ENCODE measurements around the gene EGFR. TPM values are rescaled to one million over a fixed set of nuclear protein-coding genes. Genes with fewer than 3 reads are reported as not detected.
A peak's percentile ranks its signal among the peaks of the same experiment; 100 is the strongest.

EGFR gene
- total RNA-seq, 4 donors from 2014 or later, result 36.4 to 73.6 (median 38.7) TPM

DNA sequence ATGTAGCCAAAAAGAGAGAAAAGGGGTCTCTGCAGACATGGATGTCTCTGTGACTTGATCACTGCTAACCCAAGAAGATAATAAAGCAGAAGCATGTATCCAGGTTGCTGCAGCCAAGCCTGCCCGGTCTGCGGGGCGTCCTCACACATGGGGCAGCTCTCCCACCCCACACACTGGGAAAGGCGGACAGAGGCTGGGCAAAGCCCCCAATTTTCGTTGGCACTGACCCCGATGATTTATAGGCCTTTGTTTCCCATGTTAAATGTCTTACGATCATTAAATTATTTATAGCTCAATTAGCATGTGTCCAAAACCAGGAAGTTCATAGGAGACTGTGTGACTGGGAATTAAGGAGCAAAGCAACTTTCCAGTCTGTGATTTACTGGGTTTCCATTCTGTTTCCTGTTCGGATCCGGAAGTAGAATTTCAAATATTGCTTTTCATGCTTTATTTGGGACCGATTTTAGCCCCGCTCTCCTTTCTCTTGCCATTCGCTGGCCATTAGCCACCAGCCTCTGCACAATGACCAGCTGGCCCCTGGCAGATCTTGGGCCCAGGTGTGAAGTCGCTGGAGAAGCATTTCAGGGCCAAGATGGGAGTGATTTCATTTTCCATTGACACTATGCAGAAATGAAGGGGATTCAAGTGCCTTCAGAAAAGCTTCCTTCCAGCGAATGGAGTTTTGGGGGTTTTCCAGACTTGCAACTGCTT lies 91.6 kb downstream of the EGFR start:
- TF ChIP-seq, protein P1, sequence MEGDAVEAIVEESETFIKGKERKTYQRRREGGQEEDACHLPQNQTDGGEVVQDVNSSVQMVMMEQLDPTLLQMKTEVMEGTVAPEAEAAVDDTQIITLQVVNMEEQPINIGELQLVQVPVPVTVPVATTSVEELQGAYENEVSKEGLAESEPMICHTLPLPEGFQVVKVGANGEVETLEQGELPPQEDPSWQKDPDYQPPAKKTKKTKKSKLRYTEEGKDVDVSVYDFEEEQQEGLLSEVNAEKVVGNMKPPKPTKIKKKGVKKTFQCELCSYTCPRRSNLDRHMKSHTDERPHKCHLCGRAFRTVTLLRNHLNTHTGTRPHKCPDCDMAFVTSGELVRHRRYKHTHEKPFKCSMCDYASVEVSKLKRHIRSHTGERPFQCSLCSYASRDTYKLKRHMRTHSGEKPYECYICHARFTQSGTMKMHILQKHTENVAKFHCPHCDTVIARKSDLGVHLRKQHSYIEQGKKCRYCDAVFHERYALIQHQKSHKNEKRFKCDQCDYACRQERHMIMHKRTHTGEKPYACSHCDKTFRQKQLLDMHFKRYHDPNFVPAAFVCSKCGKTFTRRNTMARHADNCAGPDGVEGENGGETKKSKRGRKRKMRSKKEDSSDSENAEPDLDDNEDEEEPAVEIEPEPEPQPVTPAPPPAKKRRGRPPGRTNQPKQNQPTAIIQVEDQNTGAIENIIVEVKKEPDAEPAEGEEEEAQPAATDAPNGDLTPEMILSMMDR (IDR thresholded peaks at IDR 0.05), result no peak
- no peak for TF ChIP-seq POLR2A (IDR thresholded peaks at IDR 0.05)
- Histone ChIP-seq H3K27me3 (no peaks in the 10 kb centered on the region), H3K9me3 (no peaks in the 10 kb centered on the region), H3K4me3 (no peak overlapping the region), H3K36me3 (no peaks in the 10 kb centered on the region), H3K27ac (peak overlapping the region; percentile 3 to 51), H3K4me1 (peaks cover 0 to 9% of the 10 kb centered on the region in 2 donors)
- DNase-seq, result no peak
- intact Hi-C loops (cut with DNase I; ENCODE audit: low total_unique reads), result no loop called here

DNA sequence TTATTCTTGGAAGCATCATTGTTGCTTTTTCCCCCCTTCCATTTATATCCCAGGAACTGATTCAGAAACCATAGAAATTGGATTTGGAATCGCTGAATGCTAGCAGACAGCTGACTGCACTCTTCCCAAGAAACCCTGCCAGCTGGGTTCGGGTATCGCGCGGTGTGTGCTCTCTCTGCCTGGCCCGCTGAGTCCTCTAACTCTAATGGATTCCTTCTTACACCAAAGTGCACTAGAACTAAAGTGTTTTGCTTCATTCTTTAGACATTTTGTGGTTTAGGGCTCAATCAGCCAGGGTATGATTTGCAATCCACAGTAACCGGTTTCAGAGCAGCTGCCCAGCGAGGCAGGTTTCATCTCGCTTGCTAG lies 92.2 kb downstream of the EGFR start:
- TF ChIP-seq, protein P1 (IDR thresholded peaks at IDR 0.05), result no peak
- no peak for TF ChIP-seq POLR2A (IDR thresholded peaks at IDR 0.05)
- H3K27me3 ChIP-seq, result no peaks in the 10 kb centered on the region
- peaks cover 0 to 9% of the 10 kb centered on the region in 2 donors for H3K4me1 ChIP-seq
- peak overlapping the region; percentile 3 to 51 for H3K27ac ChIP-seq
- no peaks in the 10 kb centered on the region for H3K9me3 ChIP-seq
- no peak overlapping the region for H3K4me3 ChIP-seq
- H3K36me3 ChIP-seq, result no peaks in the 10 kb centered on the region
- DNase-seq, result no peak
- intact Hi-C loops (cut with DNase I; ENCODE audit: low total_unique reads), result no loop called here

DNA sequence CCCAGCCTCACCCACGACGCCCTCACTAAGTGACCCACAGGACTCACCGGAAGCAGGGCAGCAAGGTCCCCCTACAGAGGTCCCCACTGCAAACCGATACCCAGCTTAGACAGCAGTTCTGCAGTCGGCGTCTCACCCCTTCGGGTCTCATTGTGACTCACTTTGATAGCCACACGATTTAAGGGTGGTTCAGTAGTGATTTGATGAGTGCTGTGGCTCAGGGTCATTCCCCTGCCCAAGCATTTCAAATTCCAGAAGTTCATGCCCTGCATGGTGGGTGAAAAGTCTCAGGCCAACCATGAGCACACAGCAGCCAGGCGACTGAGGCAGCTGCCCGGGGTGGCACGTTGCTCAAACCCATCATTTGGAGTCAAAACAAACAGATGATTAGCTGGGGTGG lies 93.2 kb downstream of the EGFR start:
- no peak overlapping the region for H3K4me3 ChIP-seq
- intact Hi-C loops (cut with DNase I; ENCODE audit: low total_unique reads), result no loop called here
- peaks cover 0 to 9% of the 10 kb centered on the region in 2 donors for H3K4me1 ChIP-seq
- H3K36me3 ChIP-seq, result no peaks in the 10 kb centered on the region
- DNase-seq, result no peak
- TF ChIP-seq POLR2A (IDR thresholded peaks at IDR 0.05), result no peak
- TF ChIP-seq, protein P1 (IDR thresholded peaks at IDR 0.05), result no peak
- no peaks in the 10 kb centered on the region for H3K27me3 ChIP-seq
- no peaks in the 10 kb centered on the region for H3K9me3 ChIP-seq
- no peak overlapping the region for H3K27ac ChIP-seq

DNA sequence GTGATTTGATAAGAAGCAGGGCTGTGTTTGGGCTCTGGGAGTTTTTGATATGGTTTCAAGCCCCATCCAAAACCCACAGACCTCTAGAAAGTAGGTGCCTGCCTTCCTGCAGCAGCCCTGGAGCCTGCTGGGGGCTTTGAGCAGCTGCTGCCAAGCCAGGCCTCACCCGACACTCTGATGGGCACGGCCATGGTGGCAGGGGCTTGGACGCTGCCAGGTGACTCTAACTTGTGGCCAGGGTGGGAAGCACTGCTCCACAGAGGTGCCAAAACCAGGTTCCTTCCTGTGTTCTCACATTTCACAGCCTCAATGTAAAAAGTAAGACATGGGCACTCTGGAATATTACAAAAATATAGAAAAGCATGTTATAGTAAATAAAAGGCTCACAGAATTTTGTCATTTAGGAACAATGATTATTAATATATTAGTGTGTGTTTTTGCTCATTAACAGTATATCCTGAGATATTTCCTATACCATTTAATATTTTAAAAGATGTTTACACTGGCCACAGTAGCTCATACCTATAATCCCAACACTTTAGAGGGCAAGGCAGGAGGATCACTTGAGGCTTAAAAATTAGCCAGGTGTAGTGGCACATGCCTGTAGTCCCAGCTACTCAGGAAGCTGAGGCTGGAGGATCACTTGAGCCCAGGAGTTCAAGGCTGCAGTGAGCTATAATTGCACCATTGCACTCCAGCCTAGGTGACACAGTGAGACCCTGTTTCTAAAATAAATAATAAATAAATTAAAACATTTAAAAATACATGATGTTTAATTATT lies 95.1 kb downstream of the EGFR start:
- no peak overlapping the region for H3K4me3 ChIP-seq
- TF ChIP-seq, protein P1 (IDR thresholded peaks at IDR 0.05), result no peak
- TF ChIP-seq POLR2A (IDR thresholded peaks at IDR 0.05), result no peak
- H3K4me1 ChIP-seq, result peaks cover 0 to 9% of the 10 kb centered on the region in 2 donors
- no peak overlapping the region for H3K27ac ChIP-seq
- no peak for DNase-seq
- no peaks in the 10 kb centered on the region for H3K27me3 ChIP-seq
- H3K9me3 ChIP-seq, result no peaks in the 10 kb centered on the region
- H3K36me3 ChIP-seq, result no peaks in the 10 kb centered on the region
- intact Hi-C loops (cut with DNase I; ENCODE audit: low total_unique reads), result no loop called here

DNA sequence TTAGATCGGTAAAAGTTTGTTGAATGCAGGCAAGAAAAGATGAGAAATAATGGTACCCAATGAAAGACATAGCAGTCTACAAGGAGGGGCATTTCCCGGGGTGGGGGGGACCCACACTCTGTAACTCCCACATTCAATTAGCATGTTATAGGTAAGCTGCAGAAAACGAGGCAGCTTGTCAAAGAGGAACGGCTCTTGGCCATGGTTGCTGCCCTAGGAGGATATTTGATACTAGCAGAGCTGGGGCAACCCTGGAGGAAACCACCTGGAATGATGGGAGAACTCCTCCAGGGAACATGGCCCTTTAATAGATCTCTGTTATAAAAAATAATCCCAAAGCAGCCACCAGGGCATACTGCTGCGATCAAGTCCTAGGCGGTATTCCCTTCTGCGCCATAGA lies 98.5 kb downstream of the EGFR start:
- Histone ChIP-seq H3K4me1 (no peaks in the 10 kb centered on the region), H3K27ac (no peak overlapping the region), H3K27me3 (no peaks in the 10 kb centered on the region), H3K36me3 (no peaks in the 10 kb centered on the region), H3K9me3 (no peaks in the 10 kb centered on the region), H3K4me3 (no peak overlapping the region)
- TF ChIP-seq POLR2A (IDR thresholded peaks at IDR 0.05), result no peak
- TF ChIP-seq, protein P1 (IDR thresholded peaks at IDR 0.05), result no peak
- DNase-seq, result no peak
- intact Hi-C loops (cut with DNase I; ENCODE audit: low total_unique reads), result no loop called here

Data from uterus (tissue), 4 donors.